ENCODE data around the gene ERAS.
"Not testable (repeated sequence)": the region's sequence is repeated elsewhere in the genome, so short reads cannot be mapped to it uniquely, and the experiment has no call there.

The ERAS gene

DNA sequence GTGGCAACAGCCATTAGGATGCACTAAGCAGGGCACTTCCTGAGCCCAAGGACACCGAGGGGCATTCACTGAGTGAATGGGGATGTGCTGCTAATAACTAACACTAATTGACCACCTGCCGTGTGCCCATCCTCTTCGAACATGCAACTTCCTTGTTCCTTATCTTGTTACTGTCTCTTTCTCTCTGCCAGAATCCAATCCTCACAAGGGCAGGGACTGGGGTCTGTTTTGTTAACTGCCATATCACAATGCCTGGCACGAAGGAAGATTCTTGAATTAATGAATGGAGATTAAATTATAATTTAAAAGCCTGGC, 1.3 kb downstream of the ERAS start:
- intact Hi-C loops (cut with DNase I) = no loop called here
- no peak for DNase-seq

DNA sequence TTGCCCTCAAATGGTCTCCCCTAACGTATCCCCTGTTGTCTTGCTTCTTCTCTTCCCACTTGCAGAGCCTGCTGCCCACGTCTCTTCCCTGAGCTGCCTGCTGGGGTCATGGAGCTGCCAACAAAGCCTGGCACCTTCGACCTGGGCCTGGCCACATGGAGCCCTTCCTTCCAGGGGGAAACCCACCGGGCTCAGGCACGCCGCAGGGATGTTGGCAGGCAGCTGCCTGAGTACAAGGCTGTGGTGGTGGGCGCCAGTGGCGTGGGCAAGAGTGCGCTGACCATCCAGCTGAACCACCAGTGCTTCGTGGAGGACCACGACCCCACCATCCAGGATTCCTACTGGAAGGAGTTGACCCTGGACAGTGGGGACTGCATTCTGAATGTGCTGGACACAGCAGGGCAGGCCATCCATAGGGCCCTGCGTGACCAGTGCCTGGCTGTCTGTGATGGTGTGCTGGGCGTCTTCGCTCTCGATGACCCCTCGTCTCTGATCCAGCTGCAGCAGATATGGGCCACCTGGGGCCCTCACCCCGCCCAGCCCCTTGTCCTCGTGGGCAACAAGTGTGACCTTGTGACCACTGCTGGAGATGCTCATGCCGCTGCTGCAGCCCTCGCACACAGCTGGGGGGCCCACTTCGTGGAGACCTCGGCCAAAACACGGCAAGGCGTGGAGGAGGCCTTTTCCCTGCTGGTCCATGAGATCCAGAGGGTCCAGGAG, 2.9 kb downstream of the ERAS start:
- intact Hi-C loops (cut with DNase I) = no loop called here

DNA sequence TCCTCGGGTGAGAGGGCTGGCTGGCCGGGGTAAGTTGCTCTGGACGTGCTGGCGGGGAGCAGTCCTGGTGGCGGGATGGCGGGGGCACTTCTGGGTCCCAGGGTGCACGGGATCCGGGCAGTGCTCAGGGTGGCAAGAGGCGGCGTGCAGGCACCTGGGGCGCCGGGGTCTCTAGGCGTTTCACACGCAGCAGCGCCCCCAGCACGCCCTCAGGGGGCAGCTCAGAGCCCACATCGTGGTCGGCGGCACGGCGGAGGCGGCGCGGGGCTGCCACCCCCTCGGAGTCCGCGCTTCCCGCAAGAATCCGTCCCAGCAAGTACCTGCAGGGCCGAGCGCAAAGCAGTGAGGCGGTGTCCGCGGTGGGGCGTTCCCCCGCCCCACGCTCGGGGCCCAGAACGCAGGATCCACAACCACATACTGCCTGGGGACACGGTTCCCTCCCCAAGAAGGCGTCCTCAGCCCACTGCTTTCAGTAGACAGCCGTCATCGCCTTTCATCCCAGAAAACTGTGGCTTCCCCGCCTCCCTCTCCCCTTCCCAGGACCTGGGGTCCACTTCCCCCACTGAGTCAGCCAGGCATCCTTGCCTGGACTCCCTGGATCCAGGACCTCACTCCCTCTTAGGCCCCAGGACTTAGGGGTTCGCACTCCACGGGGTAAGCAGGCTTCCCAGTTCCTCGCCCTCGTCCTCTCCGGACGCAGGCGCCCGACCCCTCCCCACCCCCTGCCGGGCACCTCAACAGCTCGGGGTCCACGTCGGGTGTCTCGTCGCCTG, 5.0 kb downstream of the ERAS start:
- DNase-seq = no peak
- intact Hi-C loops (cut with DNase I) = no loop called here

More for the DNA sequence above, 2.9 kb downstream of the ERAS start:
- DNase-seq = no peak

DNA sequence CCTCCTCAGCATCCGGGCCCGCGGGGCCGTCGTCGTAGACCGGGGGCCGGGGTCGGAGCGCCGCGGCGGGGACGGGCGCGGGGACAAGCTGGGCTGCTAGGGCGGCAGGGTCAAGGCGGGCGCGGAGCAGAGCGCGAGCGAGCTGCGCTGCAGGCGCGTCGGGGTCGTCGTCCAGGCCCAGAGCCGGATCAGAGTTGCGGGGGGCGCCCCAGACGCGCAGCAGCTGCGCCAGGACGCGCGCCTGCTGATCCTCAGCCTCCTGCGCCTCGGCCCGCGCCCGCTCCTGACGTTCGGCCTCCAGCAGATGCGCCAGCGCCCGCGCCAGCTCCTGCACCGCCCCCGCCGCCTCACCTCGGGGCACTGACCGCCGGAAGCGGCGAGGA, 5.6 kb downstream of the ERAS start:
- DNase-seq = peak in 3 of 10 donors; percentile 77 to 85 (median 81)
- intact Hi-C loops (cut with DNase I) = no loop called here

DNA sequence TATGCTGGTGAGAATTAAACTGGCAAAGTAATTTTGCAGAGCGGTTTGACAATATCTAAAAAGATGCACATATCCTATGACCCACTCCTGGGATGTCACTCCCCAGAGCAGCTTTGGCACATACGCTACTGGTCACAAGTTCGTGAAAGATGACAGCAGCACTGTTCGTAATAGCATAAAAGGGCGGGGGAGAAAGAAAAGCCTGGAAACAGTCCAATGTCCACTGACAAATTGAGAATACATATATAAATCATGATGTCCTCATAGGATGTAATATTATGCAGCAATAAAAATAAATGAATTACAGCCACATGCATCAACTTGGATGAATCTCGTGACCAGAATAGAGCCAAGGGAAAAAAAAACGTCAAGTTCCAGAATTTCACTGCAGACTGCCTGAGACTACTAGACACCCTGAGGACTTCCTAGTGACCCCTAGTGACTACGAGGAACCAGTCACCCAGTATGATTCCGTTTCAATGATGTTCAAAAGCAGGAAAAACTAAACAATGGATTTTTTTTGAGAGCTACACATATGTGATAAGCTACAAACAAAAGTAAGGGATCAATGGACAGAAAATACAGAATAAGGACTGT, 7.3 kb downstream of the ERAS start:
- no peak for DNase-seq
- intact Hi-C loops (cut with DNase I) = no loop called here

DNA sequence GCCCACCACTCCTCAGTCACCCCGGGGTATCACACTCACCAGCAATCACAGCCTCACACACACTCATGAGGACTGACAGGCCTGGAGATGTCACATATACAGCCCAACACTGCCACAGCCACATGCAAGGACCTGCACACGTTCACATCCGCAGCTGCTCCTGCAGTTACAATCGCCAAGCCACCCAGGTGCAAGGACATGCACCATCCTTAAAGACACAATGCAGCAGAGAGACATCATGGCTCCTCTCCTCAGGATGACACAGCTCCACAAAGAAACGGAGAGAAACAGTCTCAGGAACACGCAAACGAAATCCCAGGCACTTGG, 8.0 kb downstream of the ERAS start:
- intact Hi-C loops (cut with DNase I) = no loop called here
- no peak for DNase-seq

DNA sequence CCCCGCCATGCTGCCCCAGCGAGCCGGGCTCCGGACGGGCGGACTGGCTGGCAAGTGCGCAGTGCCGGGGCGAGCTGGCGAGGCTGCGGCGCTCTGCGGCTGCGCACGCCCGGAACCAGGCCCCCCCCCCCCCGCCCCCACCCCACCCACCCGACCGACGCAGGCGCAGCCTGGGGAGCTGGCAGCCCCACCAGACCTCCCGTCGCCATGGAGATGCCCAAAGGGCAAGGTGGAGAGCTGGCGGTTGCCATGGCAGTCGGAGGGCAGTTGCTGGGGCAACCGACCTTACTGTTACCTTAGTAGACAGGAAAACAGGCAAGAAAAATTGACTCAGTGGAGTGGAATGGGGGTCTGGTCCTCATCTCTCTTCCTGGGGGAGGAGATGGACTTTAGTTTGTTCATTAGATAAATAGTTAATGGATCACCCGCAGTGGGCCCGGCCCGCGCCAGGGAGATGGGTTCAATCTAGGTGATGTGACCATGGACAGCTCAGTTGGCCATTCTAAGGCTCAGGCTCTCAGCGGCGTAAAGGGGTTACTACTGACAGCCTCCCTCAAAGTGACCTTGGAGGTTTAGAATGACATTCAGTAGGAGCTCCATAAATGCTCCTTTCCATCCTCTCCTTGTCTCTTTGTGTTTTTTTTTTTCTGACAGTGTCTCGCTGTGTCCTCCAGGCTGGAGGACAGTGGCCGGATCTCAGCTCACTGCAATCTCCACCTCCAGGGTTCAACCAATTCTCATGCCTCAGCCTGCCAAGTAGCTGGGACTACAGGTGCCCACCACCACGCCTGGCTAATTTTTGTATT, 9.4 kb downstream of the ERAS start, which contains the start of gene PCSK1N:
Gene PCSK1N (minus strand): TSS at position 87 of the 806 bp plus-strand sequence. CDS start 78 bp downstream, at position 9.
- intact Hi-C loops (cut with DNase I) = no loop called here

DNA sequence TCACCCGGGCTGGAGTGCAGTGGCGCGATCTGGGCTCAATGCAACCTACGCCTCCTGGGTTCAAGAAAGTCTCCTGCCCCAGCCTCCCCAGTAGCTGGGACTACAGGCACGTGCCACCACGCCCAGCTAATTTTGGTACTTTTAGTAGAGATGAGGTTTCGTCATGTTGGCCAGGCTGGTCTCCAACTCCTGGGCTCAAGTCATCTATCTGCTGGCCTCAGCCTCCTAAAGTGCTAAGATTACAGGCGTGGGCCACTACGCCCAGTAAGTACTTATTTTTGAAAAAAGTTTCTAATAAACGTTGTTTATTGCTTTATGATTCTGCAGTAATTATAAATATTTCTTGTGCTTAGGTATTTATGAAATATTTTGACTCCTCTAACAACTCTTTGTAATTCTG, 13.4 kb downstream of the ERAS start:
- intact Hi-C loops (cut with DNase I) = no loop called here
- DNase-seq = no peak

More for the DNA sequence above, 9.4 kb downstream of the ERAS start, which contains the start of gene PCSK1N:
- peak in 6 of 10 donors; percentile 19 to 91 (median 44) for DNase-seq

DNA sequence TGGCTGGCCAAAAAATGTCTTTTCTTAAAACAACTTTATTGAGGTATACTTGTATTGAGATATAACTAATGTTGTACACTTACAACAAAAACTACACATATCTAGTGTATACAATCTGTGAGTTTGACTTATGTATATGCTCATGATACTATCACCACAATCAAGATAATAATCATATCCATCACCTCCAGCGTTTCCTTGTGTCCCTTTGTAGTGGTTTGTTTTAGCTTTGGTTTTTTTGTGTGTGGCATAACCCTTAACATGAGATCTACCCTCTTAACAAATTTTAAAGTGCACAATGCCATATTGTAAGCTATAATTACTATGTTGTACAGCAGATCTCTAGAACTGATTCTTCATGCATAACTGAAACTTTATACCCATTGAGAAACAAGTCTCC, 22.5 kb downstream of the ERAS start:
- no peak for DNase-seq
- intact Hi-C loops (cut with DNase I) = no loop called here

DNA sequence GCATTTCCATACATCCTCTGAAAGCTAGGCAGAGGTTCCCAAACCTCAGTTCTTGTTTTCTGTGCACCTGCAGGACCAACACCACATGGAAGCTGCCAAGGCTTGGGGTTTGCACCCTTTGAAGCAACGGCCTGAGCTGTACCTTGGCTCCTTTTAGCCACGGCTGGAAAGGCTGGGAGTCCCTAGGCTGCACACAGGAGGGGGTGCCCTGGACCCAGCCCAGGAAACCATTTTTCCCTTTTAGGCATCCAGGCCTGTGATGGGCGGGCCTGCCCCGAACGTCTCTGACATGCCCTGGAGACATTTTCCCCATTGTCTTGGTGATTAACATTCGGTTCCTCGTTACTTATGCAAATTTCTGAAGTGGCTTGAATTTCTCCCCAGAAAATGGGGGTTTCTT, 26.5 kb downstream of the ERAS start:
- DNase-seq = no peak
- intact Hi-C loops (cut with DNase I) = no loop called here

DNA sequence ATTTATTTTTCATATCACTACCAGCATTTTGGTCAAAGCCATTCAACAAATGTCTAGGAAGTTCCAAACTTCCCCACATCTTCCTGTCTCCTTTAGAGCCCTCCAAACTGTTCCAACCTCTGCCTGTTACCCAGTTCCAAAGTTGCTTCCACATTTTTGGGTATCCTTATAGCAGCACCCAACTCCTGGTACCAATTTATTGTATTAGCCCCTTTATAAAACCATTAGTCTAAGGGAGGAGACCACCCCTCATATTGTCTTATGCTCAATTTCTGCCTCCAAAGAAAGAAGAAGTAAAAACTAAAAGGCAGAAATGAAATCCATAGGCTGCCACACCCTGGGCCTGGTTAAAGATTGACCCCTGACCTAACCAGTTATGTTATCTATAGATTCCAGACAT, 27.2 kb downstream of the ERAS start:
- DNase-seq; intact Hi-C loops (cut with DNase I): not testable (repeated sequence)

DNA sequence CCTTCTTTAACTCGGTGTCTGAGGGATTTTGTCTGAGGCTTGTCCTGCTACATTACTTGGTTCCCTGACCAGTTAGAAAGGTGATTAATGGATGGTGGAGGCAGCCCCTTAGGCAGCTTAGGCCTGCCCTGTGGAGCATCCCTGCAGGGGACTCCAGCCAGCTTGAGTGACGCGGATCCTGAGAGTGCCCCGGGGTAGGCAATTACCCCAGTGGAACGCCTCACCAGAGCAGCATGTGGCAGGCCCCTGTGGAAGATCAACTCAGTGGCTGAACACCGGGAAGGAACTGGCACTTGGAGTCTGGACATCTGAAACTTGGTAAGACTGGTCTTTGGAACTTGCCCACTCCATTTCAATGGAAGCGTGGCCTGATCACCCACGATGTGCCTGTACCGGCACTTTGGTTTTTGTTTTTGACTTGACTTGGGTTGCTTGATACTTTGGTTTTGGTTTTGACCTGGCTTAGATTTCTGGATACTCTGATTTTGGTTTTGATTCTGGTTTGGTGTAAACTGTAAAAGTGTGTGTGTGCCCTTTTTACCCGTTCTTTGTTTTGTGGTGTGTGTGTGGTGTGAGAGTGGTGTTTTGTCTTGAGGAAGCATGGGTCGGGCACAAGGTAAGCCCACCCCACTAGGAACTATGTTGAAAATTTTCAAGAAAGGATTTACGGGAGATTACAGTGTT, 27.9 kb downstream of the ERAS start:
- DNase-seq; intact Hi-C loops (cut with DNase I): not testable (repeated sequence)

DNA sequence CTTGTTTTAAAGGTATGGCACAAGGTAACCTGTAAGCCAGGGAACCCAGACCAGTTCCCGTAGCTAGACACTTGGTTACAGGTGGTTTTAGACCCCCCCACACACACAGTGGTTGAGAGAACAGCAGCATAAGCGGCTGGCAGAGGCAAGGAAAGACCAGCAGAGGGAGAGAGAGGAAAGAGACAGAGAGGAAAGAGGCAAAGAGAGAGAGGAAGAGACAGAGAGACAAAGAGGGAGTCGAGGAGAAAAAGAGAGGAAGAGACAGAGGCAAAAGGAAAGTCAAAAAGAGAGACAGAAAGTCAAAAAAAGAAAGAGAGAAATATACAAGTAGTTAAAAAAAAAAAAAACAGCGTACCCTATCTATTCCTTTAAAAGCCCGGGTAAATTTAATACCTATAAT, 28.6 kb downstream of the ERAS start:
- no peak for DNase-seq
- intact Hi-C loops (cut with DNase I) = no loop called here

DNA sequence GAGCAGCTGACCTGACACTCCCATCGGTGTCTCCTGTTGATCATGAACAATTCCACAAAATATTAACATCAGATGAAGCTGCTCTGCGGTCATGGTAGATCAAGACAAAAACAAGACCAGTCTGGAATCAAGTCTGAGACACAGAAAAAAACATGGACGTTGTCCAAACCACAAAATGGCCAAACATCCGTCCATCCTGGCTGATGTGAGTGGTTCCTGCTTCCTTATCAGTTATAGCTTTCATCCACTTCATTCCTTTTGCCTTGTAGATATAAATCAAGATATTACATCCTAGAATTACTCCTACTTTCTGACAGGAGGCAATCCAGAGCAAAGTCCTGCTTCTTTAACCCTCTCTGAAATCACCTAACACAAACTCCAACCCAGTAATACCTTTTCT, 37.9 kb downstream of the ERAS start:
- DNase-seq = no peak
- intact Hi-C loops (cut with DNase I) = loop anchor here (1.0 kb wide), 1 partner anchor 13 kb away; no protein-coding TSS in a partner anchor

DNA sequence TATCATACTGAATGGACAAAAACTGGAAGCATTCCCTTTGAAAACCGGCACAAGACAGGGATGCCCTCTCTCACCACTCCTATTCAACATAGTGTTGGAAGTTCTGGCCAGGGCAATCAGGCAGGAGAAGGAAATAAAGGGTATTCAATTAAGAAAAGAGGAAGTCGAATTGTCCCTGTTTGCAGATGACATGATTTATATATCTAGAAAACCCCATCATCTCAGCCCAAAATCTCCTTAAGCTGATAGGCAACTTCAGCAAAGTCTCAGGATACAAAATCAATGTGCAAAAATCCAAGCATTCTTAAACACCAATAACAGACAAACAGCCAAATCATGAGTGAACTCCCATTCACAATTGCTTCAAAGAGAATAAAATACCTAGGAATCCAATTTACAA, 45.7 kb downstream of the ERAS start:
- DNase-seq; intact Hi-C loops (cut with DNase I): not testable (repeated sequence)

DNA sequence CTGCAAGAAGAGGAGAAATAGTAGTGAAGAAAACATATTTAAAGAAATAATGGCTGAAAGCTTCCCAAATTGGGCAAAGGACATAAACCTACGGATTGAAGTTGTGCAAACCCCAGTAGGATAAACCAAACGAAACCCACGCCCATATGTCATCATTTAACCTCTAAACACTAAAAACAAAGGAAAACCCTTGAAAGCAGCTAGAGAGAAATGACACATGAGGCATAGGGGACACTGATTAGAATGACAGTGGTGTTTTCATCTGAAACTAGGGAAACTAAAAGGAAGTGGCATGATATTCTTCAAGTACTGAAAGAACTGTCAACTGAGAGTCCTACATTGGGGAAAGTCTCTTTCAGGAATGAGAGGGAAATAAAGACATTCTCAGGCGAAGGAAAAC, 50.6 kb downstream of the ERAS start:
- intact Hi-C loops (cut with DNase I) = loop anchor here (1.0 kb wide), 1 partner anchor 13 kb away; no protein-coding TSS in a partner anchor
- not testable (repeated sequence) for DNase-seq

Measured in posterior cingulate gyrus (tissue), 11 donors.